HUES48 (cell line): ENCODE measurements around the gene UCN3.

ENCODE experiments used
- H3K27ac ChIP-seq: one replicate; pipeline ENCODE4 v1.7.0; 2013; ENCODE audit warnings: low read depth, low read length, inconsistent platforms
- H3K27me3 ChIP-seq: 2 replicates; pipeline ENCODE4 v1.6.1; 2013; ENCODE audit warnings: mild to moderate bottlenecking, low read length; ENCODE audit not compliant: control insufficient read depth, insufficient read depth
- H3K36me3 ChIP-seq: 2 replicates; pipeline ENCODE4 v1.6.1; 2013; ENCODE audit warnings: low read length; ENCODE audit not compliant: control insufficient read depth, insufficient read depth
- H3K4me1 ChIP-seq: 2 replicates; pipeline ENCODE4 v1.6.1; 2013; ENCODE audit warnings: mild to moderate bottlenecking, low read length; ENCODE audit not compliant: control insufficient read depth, insufficient read depth
- H3K4me3 ChIP-seq: 2 replicates; pipeline ENCODE4 v1.5.1; 2013; ENCODE audit warnings: mild to moderate bottlenecking, low read depth, low read length
- H3K9ac ChIP-seq: 2 replicates; pipeline ENCODE4 v1.6.1; 2013; ENCODE audit warnings: mild to moderate bottlenecking, low read depth, low read length, moderate library complexity
- H3K9me3 ChIP-seq: 2 replicates; pipeline ENCODE4 v1.6.1; 2013; ENCODE audit warnings: low read length; ENCODE audit not compliant: control insufficient read depth, insufficient read depth

The UCN3 gene

GRCh38 chr10:5387169-5387568 is 22.4 kb downstream of the UCN3 start:
- Histone ChIP-seq H3K9ac (no peak overlapping the region), H3K4me1 (peaks cover 4% of the 10 kb centered on the region; the same call in 1 of the 2 replicates), H3K27me3 (no peaks in the 10 kb centered on the region), H3K9me3 (peaks cover 35% of the 10 kb centered on the region), H3K4me3 (no peak overlapping the region), H3K36me3 (no peaks in the 10 kb centered on the region), H3K27ac (no peak overlapping the region)

- H3K27me3 ChIP-seq = no peaks in the 10 kb centered on the region
- peaks cover 47% of the 10 kb centered on the region for H3K9me3 ChIP-seq
- H3K36me3 ChIP-seq = no peaks in the 10 kb centered on the region
- H3K9ac ChIP-seq = no peak overlapping the region
- H3K4me1 ChIP-seq = 0 out of 2 replicates have a peak, but pooled peaks cover under 1% of the 10 kb centered on the region
- H3K4me3 ChIP-seq = no peak overlapping the region
- H3K27ac ChIP-seq = no peak overlapping the region
Observed at GRCh38 chr10:5390607-5391205, 25.9 kb downstream of the UCN3 start.

GRCh38 chr10:5391790-5392189 is 27.0 kb downstream of the UCN3 start:
- Histone ChIP-seq H3K9me3 (peaks cover 47% of the 10 kb centered on the region), H3K9ac (no peak overlapping the region), H3K4me1 (no peaks in the 10 kb centered on the region), H3K36me3 (no peaks in the 10 kb centered on the region), H3K27ac (no peak overlapping the region), H3K27me3 (no peaks in the 10 kb centered on the region), H3K4me3 (no peak overlapping the region)

- H3K27me3 ChIP-seq = no peaks in the 10 kb centered on the region
- peaks cover 47% of the 10 kb centered on the region for H3K9me3 ChIP-seq
- no peaks in the 10 kb centered on the region for H3K4me1 ChIP-seq
- no peaks in the 10 kb centered on the region for H3K36me3 ChIP-seq
- H3K4me3 ChIP-seq = no peak overlapping the region
- H3K27ac ChIP-seq = no peak overlapping the region
- H3K9ac ChIP-seq = no peak overlapping the region
Observed at GRCh38 chr10:5393529-5393928, 28.8 kb downstream of the UCN3 start.

- H3K27ac ChIP-seq = no peak overlapping the region
- H3K36me3 ChIP-seq = no peaks in the 10 kb centered on the region
- no peaks in the 10 kb centered on the region for H3K4me1 ChIP-seq
- H3K9ac ChIP-seq = no peak overlapping the region
- peaks cover 32% of the 10 kb centered on the region for H3K9me3 ChIP-seq
- H3K27me3 ChIP-seq = no peaks in the 10 kb centered on the region
- H3K4me3 ChIP-seq = no peak overlapping the region
Observed at GRCh38 chr10:5395168-5395567, 30.4 kb downstream of the UCN3 start.

- Histone ChIP-seq H3K36me3 (no peaks in the 10 kb centered on the region), H3K9ac (no peak overlapping the region), H3K9me3 (peaks cover 17% of the 10 kb centered on the region), H3K27ac (no peak overlapping the region), H3K4me1 (no peaks in the 10 kb centered on the region), H3K4me3 (no peak overlapping the region), H3K27me3 (no peaks in the 10 kb centered on the region)
Observed at GRCh38 chr10:5396556-5397300, 32.0 kb downstream of the UCN3 start.

GRCh38 chr10:5399332-5399731 is 34.6 kb downstream of the UCN3 start:
- H3K9ac ChIP-seq = no peak overlapping the region
- H3K27me3 ChIP-seq = no peaks in the 10 kb centered on the region
- no peaks in the 10 kb centered on the region for H3K36me3 ChIP-seq
- H3K27ac ChIP-seq = no peak overlapping the region
- no peaks in the 10 kb centered on the region for H3K9me3 ChIP-seq
- no peak overlapping the region for H3K4me3 ChIP-seq
- no peaks in the 10 kb centered on the region for H3K4me1 ChIP-seq

- no peak overlapping the region for H3K4me3 ChIP-seq
- H3K9ac ChIP-seq = no peak overlapping the region
- H3K4me1 ChIP-seq = no peaks in the 10 kb centered on the region
- H3K27ac ChIP-seq = no peak overlapping the region
- no peaks in the 10 kb centered on the region for H3K27me3 ChIP-seq
- no peaks in the 10 kb centered on the region for H3K36me3 ChIP-seq
- no peaks in the 10 kb centered on the region for H3K9me3 ChIP-seq
Observed at GRCh38 chr10:5400468-5401240, 35.9 kb downstream of the UCN3 start.

GRCh38 chr10:5402798-5403197 is 38.0 kb downstream of the UCN3 start:
- Histone ChIP-seq H3K4me3 (no peak overlapping the region), H3K9ac (no peak overlapping the region), H3K36me3 (no peaks in the 10 kb centered on the region), H3K27ac (no peak overlapping the region), H3K4me1 (no peaks in the 10 kb centered on the region), H3K27me3 (no peaks in the 10 kb centered on the region), H3K9me3 (peaks cover 12% of the 10 kb centered on the region)

- Histone ChIP-seq H3K36me3 (no peaks in the 10 kb centered on the region), H3K27me3 (no peaks in the 10 kb centered on the region), H3K27ac (no peak within 1 kb of the TSS), H3K4me3 (no peak within 1 kb of the TSS), H3K9ac (no peak within 1 kb of the TSS), H3K4me1 (no peaks in the 10 kb centered on the region), H3K9me3 (peaks cover 12% of the 10 kb centered on the region)
Observed at GRCh38 chr10:5404208-5405041, 39.7 kb downstream of the UCN3 start, which contains the start of gene TUBAL3. Gene TUBAL3, minus strand, starts transcription at chr10:5404828. Its CDS starts 36 bp downstream, at chr10:5404792.
